ENCODE results near the gene MZB1. TPM values are rescaled to one million over a fixed set of nuclear protein-coding genes. Genes with fewer than 3 reads are reported as not detected.

The MZB1 gene, protein sequence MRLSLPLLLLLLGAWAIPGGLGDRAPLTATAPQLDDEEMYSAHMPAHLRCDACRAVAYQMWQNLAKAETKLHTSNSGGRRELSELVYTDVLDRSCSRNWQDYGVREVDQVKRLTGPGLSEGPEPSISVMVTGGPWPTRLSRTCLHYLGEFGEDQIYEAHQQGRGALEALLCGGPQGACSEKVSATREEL
- not detected in 2 replicates for total RNA-seq

DNA sequence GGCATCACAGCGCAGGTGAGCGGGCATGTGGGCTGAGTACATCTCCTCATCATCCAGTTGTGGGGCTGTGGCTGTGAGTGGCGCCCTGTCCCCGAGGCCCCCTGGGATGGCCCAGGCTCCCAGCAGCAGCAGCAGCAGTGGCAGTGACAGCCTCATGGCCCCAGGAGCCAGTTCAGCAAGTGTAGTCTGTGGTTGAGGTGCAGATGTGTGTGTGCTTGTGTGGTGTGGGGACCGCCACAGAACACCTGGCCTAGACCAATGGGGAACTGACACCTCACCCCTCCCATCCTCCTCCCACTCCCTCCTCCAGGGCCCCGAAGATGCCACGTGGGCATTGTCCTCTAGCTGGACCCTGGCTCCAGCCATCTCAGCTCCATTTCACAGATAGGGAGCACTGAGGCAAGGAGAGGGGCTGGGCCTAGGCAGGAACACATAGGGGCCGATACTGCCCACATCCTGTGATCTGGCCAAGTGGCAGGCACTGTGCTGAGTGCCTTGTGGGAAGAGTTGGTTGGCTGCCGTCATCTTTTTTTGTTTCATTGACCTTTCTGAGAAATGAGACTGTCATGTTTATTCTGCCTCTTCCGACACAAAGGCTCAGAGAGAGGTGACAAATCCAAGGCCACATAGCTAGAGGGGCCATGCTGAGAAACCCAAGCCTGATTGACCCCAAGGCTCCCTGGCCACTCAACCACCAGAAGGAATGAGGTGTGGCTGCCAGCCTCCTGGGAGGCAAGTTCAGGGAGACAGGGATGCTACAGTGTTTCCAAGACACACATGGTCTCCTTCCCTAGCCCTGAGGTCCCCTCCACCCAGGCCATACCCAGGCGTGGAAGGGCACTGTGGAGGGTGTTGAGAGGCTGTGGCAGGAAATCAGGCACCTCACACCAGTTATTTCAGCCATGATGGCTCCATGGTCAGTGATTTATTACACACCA is at the start of gene MZB1:
Gene MZB1, minus strand, starts transcription at position 213 of the 938 bp plus-strand sequence. Its CDS starts 57 bp downstream, at position 156.

DNA sequence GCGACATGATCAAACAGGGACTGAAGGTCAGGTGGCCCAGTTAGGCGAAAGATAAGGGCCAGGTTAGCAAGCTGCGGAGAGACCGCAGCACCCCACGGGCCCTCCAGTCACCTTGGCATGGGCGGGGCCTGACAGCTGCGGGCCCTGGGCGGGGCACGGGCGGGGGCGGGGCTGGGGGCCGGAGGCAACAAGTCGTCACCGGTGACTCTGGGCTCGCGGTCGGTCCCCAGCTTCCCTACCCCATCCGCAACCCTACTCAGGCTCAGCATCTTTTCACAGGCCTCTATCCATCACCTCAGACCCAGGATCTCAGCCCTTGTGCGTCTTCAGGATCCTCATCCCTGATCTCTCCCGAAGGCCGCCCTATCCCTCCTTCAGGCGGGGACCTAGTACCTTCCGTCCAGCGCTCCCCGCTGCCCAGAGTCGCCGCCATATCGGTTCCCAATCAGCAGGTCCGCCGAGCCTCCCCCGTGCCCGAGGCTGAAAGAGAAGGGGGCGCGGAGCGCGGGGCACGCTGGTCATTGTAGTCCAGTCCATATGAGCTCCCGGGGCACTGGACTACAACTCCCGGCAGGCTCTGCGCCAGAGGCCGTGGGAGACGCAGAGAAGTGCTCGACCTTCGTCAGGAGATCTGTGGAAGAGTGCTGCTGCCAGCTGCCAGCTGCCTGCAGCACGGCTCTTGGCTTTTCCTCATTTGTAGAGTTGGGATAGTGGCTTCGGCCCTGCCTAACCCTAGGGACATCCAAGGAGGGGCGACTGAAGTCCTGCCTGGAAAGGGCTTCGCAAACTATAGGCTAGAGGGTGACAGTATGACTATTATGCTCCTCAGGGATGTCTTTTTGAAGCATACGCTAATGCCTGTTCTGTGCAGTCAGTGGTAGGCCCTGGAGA is 49.5 kb upstream of the MZB1 start, which contains the start of gene DNAJC18:
Gene DNAJC18, minus strand, starts transcription at position 513 of the 891 bp plus-strand sequence. Its CDS starts 80 bp downstream, at position 433.

DNA sequence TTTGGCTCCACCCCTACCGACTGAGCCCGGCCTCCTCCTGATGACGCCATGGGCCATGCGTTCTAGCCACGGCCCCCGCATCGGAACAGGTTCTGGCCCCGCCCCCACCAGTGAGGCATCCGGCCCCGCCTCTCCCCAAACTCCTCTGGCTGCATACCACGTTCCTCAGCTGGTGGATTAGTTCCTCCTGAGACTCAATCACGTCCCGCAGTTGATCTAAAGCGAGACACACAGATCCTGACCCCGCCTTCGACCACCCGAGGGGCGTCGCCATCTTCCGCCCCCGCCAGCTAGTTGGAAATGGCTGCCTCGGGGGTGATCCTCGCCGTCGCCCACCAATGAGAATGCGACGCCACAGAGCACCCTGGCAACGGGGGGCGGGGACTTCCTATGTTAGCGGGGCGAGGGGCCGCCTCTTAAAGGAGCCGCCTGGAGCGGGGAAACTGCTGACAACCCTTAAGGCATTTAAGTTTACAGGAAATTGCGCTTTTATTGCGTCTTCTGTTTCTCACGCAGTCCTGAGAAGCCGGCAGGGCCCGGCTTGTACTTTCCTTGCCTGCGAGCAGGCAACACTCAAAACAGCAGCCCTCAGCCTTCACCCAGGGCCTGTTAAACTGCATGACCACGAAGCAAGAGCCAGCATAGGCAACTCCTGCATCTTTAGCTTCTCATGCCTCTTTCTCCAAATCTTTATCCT is 14.2 kb upstream of the MZB1 start, which contains the start of gene SPATA24:
Gene SPATA24, minus strand, starts transcription at position 303 of the 697 bp plus-strand sequence. Its CDS starts 29 bp downstream, at position 274.

DNA sequence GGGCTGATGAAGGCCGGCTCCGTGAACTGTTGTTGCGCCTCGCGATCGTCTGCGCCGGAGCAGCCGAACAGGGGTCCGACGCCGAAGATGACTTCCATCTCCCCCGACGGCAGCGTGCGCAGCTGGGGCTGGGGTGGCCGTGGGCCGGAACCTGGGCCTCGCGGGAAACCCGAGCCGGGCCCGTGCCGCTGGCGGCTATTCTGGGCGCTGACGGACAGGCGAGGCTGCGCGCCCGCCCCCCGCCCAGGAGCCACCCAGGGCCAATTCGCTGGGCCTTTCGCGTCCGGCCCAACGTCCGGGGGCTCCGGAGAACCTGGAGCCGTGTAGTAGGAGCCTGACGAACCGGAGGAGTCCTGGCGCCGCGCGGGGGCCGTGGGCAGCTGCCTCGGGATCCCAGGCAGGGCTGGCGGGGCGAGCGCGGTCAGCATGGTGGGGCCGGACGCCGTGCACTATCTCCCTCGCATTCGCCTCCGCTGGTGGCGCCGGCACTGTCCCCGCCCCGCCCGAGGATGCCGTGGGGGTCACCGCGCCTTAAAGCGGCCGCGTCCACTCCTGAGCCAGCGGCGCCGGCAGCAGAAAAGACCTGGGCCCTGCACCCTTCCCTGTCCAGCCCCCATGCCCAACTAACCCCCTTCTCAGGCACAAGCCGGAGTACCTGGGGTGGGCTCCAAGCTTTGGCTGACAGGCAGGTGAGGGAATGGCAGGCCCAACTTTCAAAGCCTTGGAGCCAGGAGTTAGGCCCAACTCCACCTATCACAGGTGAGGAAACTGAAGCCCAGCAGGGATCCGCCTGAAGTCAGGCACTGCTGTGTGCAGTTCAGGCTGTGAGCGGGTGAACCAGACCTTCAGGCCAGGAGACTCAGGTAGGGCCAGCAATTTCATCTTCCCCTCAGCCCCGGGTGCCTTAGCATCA is 5.2 kb upstream of the MZB1 start, which contains the start of gene PROB1:
Gene PROB1, minus strand, starts transcription at position 451 of the 913 bp plus-strand sequence. Its CDS starts 23 bp downstream, at position 428.

DNA sequence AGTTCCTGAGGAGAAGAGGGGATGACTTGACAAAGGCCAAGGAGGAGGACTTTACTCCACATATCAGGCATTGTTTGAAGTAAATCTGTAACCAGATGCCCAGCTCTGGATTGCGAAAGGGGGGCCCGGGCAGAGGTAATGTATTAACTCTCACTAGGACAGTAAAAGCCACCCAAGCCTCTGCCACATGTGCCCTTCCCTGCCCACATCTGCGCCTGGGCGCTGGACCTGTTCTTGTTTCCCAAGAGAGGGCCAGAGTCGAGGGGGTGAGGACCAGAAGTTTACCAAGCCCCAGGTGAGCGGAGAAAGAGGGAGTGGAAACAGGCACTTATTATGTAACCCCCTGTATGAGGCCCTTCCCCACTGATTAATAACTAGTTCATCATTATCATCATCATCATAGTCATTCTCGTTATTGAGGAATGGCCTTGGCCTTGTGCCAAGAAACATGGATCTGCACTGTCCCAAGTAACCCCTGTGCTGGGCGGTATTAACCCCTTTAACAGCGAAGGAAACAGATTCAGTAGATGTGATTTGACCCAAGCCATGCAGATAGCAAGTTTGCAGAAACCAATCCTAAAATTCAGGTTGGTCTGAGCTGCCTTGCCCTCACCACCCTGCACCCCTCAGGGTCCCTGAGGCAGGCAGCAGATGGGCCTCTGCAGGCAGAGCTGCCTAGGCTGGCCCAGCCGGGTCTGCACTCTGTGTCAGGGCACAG is 6.3 kb downstream of the MZB1 start, which contains the start of gene SLC23A1:
Gene SLC23A1, minus strand, starts transcription at position 23 of the 718 bp plus-strand sequence. CDS start 44 bp downstream, outside the sequence.

DNA sequence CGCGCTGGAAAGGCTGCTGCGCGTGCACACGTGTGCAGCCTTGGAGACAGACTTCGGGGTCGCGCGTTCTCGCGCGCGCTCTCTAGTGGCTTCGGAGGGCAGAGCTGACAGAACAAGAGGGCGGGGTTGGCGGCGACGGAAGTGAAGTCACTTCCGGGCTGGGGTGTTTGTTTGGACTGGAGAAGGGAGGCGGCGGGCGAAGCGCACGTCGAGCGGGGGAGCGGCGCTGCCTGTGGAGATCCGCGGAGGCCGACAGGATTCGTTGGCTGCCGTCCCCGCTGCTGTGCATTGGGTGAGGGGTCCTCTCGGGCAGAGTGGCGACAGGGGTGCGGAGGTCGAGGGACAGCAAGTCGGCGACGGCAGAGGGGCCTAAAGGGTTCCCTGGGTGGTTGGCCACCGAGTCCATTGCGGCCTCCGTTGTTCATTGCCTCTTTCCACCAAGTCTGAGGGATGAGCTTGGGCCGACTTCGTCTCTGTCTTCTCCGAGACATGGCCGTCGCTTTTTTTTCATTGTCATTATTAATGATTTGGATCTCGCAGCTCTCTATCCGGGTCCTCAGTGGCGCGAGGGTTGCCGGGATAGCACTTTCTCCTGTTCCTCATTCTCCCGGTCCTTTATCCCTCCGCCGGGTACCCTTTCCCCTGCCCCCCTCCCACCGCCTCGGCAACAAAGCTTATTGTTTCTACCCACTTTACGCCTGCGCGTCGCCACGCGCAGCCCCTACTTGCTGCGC is 47.9 kb downstream of the MZB1 start, which contains the start of gene PAIP2:
Gene PAIP2, plus strand, starts transcription at position 166 of the 734 bp plus-strand sequence. CDS start 21,931 bp downstream, outside the sequence.

Other genes starting within 250 kb of the MZB1 start
- 38.5 and 62.8 TPM in 2 replicates for gene SIL1, start 191.5 kb downstream of the MZB1 start, total RNA-seq
- gene MATR3, start 96.2 kb downstream of the MZB1 start, total RNA-seq, result 149 and 236 TPM in 2 replicates
- 53.4 and 88.9 TPM in 2 replicates for gene PAIP2, start 48.1 kb downstream of the MZB1 start, total RNA-seq
- not detected in 2 replicates for gene SLC23A1, start 6.6 kb downstream of the MZB1 start, total RNA-seq
- gene PROB1, start 5.2 kb upstream of the MZB1 start, total RNA-seq, result 3.8 and 5.6 TPM in 2 replicates
- 3.0 and 3.5 TPM in 2 replicates for gene SPATA24, start 14.2 kb upstream of the MZB1 start, total RNA-seq
- gene DNAJC18, start 49.6 kb upstream of the MZB1 start, total RNA-seq, result 6.7 and 7.8 TPM in 2 replicates
- 0.80 and 1.3 TPM in 2 replicates for gene ECSCR, start 72.8 kb upstream of the MZB1 start, total RNA-seq
- gene SMIM33, start 81.1 kb upstream of the MZB1 start, total RNA-seq, result not detected in 2 replicates
- 45.4 and 64.8 TPM in 2 replicates for gene STING1, start 92.8 kb upstream of the MZB1 start, total RNA-seq
- gene UBE2D2, start 171.4 kb upstream of the MZB1 start, total RNA-seq, result 69.2 and 122 TPM in 2 replicates

Measured in epithelial cell of alveolus of lung (primary cell).